Lung (tissue), 12 donors: ENCODE results near the gene HSPA6. TPM values are rescaled to one million over a fixed set of nuclear protein-coding genes. Genes with fewer than 3 reads are reported as not detected.

Experiments used
- ATAC-seq: fragments of 200-7000 bp; cut with Tn5 transposase; one replicate; pipeline ENCODE4 v1.9.1; 2020; ENCODE audit warnings: moderate number of reproducible peaks; ENCODE audit not compliant: insufficient read depth, low FRiP score
- DNase-seq, 3 donors: peaks; one replicate each; pipeline ENCODE4 v3.0.0-alpha.2; 2013 to 2017
- H3K27ac ChIP-seq, 2 donors: one replicate each; pipeline ENCODE4 v1.5.1; 2013; ENCODE audit warnings: mild to moderate bottlenecking in 2 of 2, moderate library complexity in 2 of 2, control low read depth in 1 of 2, inconsistent platforms in 1 of 2, low read depth in 1 of 2, low read length in 1 of 2
- H3K27me3 ChIP-seq, 3 donors: one replicate each; pipeline ENCODE4 v1.5.1; 2013; ENCODE audit warnings: low read length in 2 of 3; ENCODE audit not compliant: control insufficient read depth in 3 of 3, insufficient read depth in 3 of 3
- H3K36me3 ChIP-seq, 4 donors: one replicate each; pipeline ENCODE4 v1.5.1; 2013; ENCODE audit warnings: low read length in 4 of 4, mild to moderate bottlenecking in 1 of 4, moderate library complexity in 1 of 4; ENCODE audit not compliant: control insufficient read depth in 4 of 4, insufficient read depth in 4 of 4
- H3K4me1 ChIP-seq, 5 donors: one replicate each; pipeline ENCODE4 v1.5.1; 2013; ENCODE audit warnings: low read length in 5 of 5, mild to moderate bottlenecking in 2 of 5, moderate library complexity in 1 of 5; ENCODE audit not compliant: control insufficient read depth in 5 of 5, insufficient read depth in 5 of 5
- H3K4me3 ChIP-seq: one replicate; pipeline ENCODE4 v1.5.1; 2013; ENCODE audit warnings: mild to moderate bottlenecking, control low read depth, moderate library complexity
- H3K9ac ChIP-seq, 2 donors: one replicate each; pipeline ENCODE4 v1.5.1; 2013; ENCODE audit warnings: low read length in 2 of 2, control low read depth in 1 of 2; ENCODE audit not compliant: insufficient read depth in 1 of 2
- H3K9me3 ChIP-seq, 4 donors: one replicate each; pipeline ENCODE4 v1.5.1; 2013; ENCODE audit warnings: low read length in 3 of 4, mild to moderate bottlenecking in 1 of 4, moderate library complexity in 1 of 4; ENCODE audit not compliant: control insufficient read depth in 4 of 4, insufficient read depth in 3 of 4
- CTCF ChIP-seq: IDR thresholded peaks from 2 replicates; pipeline ENCODE4 v1.5.1; 2012; ENCODE audit warnings: mild to moderate bottlenecking; ENCODE audit errors: control extremely low read depth, extremely low read depth
- WGBS, 2 donors: extraction: QIAGEN DNeasy Blood & Tissue Kit; methylation state at CpG; one replicate each; pipeline ENCODE4 v1.1.7; 2013; 5-methylcytosine and 5-hydroxymethylcytosine counted together
- polyA plus RNA-seq, 2 donors: library from polyadenylated mRNA; stranded (reverse); fragments of 200-250 nt; gene quantifications; one replicate each; pipeline ENCODE4 v1.2.1, GENCODE V29; 2013
- total RNA-seq, 2 donors: library from RNA; depleted of rRNA in 1 of 2; stranded (reverse); fragments of >200 nt in 1 of 2; gene quantifications; one replicate each; pipeline ENCODE4 v1.2.1, GENCODE V29; 2014 to 2021
- donor health status: control.
- donor health status: control.
- donor health status: Bipolar disorder and iron deficiency.
- donor health status: healthy.
- donor health status: DM: yes; HTN: yes; CAD: no.

The HSPA6 gene
- total and polyA plus RNA-seq, 4 donors, result 11.7 to 42.5 (median 25.2) TPM

GRCh38 chr1:161492827-161493226 is 31.5 kb upstream of the HSPA6 start:
- H3K4me1 ChIP-seq, result no peaks in the 10 kb centered on the region
- H3K27ac ChIP-seq, result no peak overlapping the region

GRCh38 chr1:161494091-161494735 is 30.1 kb upstream of the HSPA6 start:
- TF ChIP-seq CTCF, result no peak
- no peaks in the 10 kb centered on the region for H3K36me3 ChIP-seq
- H3K4me3 ChIP-seq, result no peak overlapping the region
- H3K9ac ChIP-seq, result no peak overlapping the region
- no peak for DNase-seq
- peaks cover 0 to 14% (median 11%) of the 10 kb centered on the region in 3 donors for H3K27me3 ChIP-seq
- 60 to 68% methylated on average over 3 of the region's 3 CpGs for WGBS, 2 donors
- H3K4me1 ChIP-seq, result no peaks in the 10 kb centered on the region
- no peak for ATAC-seq
- no peaks in the 10 kb centered on the region for H3K9me3 ChIP-seq
- H3K27ac ChIP-seq, result no peak overlapping the region

More at GRCh38 chr1:161492827-161493226, 31.5 kb upstream of the HSPA6 start:
- 84 to 90% methylated on average over 2 of the region's 2 CpGs for WGBS, 2 donors
- DNase-seq (no peak), ATAC-seq (no peak)
- Histone ChIP-seq H3K9me3 (no peaks in the 10 kb centered on the region), H3K9ac (no peak overlapping the region), H3K4me3 (no peak overlapping the region), H3K27me3 (peaks cover 0 to 18% (median 6%) of the 10 kb centered on the region in 3 donors), H3K36me3 (no peaks in the 10 kb centered on the region)
- no peak for TF ChIP-seq CTCF

GRCh38 chr1:161495490-161495889 is 28.9 kb upstream of the HSPA6 start:
- DNase-seq, result no peak

More at GRCh38 chr1:161495490-161495889, 28.9 kb upstream of the HSPA6 start:
- no peaks in the 10 kb centered on the region for H3K9me3 ChIP-seq
- H3K36me3 ChIP-seq, result no peaks in the 10 kb centered on the region
- H3K4me3 ChIP-seq, result no peak overlapping the region
- H3K27ac ChIP-seq, result no peak overlapping the region
- no peak for ATAC-seq
- peaks cover 0 to 13% (median 11%) of the 10 kb centered on the region in 3 donors for H3K27me3 ChIP-seq
- no peaks in the 10 kb centered on the region for H3K4me1 ChIP-seq
- no peak overlapping the region for H3K9ac ChIP-seq
- TF ChIP-seq CTCF, result no peak
